Measurements from ENCODE around the gene DEDD2. TPM values are rescaled to one million over a fixed set of nuclear protein-coding genes. Genes with fewer than 3 reads are reported as not detected.

DEDD2 gene
- polyA plus RNA-seq, 5 donors, result 16.5 to 25.4 (median 21.5) TPM

DNA sequence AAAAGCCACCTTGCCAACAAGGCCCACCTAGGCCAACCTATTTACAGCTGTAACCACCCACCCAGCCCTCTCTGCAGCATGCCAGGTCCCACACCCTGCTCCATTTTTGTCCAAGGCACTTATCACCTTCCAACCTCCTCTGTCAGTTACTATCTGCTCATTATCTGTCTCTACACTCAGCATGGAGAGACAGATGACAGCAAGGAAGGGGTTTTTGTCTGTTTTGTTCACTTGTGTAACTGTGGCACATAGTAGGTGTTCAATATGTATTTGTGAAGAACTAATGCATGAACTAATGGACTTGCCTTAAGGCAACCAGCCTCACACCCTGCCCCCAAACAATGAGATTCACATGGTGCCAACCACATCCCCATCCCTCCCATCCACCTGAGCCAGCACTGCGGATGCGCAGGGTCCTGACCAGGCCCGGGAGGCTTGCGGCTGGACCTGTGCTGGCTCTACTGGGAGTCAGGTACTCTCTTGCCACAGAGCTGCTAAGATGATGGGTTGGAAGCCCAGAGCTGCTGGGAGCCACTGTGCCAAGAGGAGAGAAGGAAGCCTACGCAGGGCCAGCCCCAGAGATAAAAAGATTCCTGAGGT lies 17.3 kb downstream of the DEDD2 start:
- DNase-seq, result no peak

DNA sequence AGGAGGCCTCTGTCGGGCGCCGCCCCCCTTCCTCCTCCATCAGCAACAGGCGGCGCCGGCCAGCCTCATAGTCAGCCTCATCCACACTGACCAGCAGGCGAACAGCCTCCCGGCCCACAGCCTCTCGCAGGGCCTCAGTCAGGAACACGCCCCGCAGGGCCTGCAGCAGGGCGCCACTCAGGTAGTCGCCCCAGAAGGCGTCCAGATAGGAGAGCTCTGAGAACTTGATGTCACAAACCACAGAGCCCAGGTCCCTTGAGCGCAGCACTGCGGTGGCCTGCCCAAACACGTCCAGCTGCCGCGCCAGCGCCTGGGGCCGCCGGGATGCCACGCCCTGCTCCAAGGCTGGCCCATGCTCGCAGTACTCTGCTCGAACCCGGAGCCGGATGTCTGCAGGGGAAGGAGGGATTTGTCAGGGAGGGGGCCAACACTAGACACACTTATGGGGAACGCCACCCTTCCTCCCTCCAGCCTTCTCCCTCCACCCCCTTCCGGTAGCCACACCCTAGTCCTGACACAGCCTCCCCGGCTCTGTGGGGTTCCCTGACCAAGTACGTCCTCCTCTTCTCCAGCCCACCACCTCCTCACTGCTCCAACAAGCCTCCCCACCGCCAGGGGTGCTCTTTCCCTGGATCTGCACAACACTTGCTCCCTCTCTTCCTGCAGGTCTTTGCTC lies 17.9 kb downstream of the DEDD2 start:
- no peak for DNase-seq

DNA sequence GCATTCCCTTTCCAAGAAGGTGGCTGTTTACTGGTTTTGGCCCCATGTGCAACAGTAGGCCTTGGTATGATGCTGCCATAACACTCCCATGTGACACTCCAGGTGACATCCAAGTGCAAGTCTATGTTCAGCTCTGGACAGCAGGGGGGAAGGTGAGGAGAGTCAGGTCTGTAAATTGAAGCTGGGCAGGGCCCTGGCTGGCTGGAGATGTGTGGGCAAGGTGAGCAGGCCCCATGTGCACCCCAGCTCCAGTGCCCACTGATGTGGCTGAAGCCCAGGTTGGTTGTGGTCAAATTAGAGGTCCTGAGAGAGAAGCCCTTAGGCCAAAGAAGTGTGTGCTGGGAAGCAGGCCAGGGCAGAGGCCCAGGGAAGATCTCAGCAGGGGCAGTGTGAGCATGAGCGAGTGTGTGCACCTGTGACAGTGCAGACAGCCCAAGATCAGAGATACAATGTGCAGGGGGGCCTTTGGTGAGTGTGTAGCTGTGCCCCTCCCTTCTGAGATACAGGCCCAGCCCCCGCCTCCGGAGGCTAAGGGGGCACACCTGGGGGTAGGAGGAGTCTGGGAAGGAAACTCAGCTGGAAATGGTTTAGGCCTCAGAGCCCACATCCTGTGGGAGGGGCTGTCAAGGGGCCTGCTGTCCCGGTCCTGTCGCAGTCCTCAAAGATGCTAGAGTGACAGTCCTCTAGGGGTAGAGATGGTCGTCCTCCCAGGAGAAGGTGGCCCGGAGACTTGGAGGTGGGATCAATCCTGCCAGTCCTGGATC lies 18.6 kb downstream of the DEDD2 start:
- DNase-seq, result no peak

DNA sequence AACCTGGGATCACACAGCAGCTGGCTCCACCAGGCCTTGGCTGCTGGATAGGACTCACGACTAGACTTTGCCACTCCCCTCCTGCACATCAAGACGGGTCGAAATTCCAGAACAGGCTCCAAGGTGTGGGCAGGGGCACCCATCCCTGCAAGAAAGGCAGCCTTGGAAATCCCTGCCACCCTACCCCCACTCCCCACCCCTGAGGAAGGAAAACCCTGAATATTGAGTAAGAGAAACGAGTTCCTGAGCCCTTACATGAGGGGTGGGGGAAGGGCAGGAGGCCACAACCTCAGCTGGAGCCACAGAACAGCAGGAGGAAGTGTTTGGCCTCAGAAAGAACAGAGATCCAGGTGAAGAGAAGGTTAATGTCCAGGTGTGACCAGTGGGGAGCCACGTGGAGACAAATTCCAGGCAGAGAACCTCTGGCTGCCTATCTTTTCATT lies 20.1 kb downstream of the DEDD2 start:
- DNase-seq, result no peak

DNA sequence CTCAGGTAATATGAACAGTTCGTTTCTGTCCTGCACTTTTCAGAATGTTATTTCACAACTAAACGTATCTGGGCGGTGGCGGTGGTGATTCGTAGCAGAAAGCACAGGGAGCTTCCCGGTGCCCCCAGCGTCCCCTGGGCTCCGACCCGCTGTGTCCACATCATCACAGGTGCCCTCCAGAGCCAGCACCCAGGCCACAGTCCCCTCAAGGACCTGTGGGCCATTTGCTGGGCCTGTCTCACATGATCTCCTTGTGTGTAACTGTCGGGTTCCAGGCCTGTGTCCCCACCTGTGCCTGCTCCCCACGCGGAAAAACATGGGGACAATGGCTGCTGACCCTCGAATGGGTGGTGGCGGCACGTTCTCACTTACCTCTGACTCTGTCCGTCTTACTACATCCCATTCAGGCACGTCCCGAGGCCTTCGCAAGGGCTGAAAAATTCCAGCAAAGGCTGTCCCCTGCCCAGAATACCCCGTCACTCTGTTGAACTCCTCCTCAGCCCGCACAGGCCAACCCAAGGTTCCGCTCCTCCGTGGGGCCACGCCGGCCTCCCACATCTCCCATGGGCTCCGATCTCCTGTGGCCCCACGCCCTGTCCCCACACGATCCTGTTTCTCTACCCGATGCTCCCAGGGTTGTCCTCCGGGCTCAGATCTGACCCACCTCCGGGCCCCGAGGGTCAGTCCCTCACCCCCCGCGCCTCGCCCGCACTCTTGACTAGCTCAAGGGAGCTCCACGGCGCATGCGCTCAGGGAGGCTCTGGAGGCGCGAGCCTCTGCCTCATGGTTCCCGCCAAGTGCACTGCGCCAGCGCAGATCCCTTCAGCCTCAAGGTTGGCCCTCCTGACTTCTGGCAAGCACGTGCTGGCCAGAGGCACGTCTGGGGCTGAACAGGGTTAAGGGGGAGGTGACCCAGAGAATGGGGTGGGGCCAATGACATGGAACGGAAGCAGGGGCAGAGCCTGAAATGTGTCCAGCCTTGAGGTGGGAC lies 21.2 kb downstream of the DEDD2 start:
- no peak for DNase-seq

DNA sequence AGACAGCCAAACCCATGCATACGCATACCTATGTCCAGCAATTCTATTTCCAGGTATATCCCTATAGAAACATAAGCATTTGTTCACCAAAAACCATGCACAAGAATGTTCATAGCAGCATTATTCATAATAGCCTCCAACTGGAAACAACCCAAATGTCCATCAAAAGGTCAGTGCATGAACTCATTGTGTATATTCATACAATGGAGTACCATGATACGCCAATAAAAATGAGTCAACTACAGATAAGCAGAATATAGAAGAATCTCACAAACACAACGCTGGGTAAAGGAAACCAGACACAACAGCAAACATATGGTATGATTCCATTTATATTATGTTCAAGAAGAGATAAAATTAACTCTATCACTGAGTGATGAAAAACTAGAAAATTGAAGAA lies 23.8 kb downstream of the DEDD2 start:
- DNase-seq, result no peak

DNA sequence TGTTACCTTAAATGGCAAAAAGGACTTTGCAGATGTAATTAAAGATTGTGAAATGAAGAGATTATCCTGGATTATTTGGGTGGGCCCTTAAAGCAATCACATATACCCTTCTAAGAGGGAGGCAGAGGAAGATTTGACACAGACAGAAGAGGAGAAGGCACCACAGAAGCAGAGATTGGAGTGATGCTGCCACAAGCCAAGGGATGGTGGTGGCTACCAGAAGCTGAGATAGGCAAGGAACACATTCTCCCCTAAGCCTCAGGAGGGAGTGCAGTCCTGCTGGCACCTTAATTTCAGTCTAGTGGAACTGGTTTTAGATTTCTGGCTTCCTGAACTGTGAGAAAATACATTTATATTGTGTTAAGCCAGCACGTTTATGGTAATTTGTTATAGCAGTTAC lies 24.2 kb downstream of the DEDD2 start:
- no peak for DNase-seq

DNA sequence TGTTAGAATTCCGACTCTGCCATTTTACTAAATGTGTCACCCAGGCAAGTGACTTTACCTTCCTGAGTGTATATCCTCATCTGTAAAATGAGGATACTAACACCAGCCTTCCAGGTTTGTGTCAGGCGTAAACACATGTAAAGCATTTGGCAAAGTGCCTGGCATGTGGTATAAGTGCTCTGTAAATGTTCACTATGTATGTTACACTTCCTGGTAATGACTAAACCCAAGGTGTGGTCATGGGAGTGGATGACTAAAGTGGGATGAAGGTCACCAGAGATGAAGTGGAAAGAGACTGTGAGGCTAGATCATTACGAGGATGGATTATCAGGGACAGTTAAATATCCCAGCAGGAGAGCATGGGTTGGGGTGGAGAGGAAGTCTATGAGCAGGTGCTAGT lies 25.6 kb downstream of the DEDD2 start:
- no peak for DNase-seq

DNA sequence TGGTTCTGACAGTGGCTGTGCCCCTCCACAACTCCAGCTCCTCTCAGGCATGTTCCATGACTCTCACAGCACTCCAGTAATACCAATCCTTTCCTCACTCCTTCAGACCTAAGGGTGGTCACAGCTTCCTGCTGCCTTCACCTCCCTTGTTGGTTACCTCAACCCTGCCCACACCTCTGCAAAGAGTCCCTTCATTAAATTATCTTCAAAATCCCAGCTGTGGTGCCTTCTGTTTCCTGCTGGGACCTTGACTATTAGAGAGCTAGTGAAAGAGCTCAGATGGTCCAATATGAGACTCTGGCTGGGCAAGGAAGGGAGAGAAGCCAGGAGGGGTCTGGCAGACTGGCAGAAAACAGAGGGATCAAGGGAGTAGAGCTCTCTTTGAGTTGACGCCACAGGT lies 26.1 kb downstream of the DEDD2 start:
- no peak for DNase-seq

DNA sequence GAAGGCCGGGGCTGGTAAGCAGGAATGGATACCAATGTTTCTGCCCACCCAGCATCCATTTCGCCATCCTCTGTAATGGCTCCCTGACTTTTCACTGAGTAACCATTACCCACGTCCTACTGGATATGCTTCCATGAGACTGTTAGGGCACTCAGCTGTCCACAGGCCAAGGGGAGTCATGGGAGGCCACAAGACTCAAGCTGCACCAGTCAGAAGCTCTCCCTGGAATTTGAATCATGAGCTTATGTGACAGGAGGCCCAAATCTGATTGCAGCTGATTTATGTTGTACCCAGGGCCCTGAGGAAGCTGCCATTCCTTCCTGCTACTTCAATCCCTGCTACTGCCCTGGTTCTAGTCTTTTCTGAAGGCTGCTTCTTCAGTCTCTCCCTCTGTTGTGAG lies 28.3 kb downstream of the DEDD2 start:
- DNase-seq, result no peak

DNA sequence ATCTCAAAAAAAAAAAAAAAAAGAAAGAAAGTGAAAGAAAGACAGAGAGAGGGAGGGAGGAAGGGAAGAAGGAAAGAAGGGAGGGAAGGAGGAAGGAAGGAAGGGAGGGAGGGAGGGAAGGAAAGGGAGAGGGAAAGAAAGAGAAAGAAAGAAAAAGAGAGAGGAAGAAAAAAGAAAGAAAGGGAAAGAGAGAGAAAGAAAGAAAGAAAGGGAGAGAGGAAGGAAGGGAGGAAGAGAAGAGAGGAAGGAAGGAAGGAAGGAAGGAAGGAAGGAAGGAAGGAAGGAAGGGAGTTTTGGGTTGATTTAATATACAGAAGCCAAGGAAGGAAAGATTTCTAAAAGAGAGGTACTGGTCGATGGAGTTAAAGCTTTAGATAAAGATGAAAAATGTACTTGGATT lies 28.8 kb downstream of the DEDD2 start:
- DNase-seq, result no peak

DNA sequence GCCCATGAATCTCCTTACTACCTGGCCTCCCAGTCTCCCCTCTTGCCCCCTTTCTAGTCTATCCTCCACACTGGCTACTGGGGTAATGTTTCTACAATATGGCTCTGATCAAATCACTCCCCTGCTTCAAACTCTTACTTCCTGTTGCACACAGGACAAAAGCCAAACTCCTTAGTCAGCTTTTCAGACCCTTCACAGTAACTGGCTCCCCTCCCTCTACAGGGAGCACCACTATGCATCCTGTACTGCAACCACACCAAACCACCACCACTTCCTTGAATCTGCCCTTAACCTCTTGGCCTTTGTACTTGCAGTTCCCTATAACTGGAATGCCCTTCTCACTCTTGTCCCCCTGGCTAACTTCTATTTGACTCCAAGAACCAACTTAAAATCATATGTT lies 32.2 kb downstream of the DEDD2 start:
- DNase-seq, result no peak

DNA sequence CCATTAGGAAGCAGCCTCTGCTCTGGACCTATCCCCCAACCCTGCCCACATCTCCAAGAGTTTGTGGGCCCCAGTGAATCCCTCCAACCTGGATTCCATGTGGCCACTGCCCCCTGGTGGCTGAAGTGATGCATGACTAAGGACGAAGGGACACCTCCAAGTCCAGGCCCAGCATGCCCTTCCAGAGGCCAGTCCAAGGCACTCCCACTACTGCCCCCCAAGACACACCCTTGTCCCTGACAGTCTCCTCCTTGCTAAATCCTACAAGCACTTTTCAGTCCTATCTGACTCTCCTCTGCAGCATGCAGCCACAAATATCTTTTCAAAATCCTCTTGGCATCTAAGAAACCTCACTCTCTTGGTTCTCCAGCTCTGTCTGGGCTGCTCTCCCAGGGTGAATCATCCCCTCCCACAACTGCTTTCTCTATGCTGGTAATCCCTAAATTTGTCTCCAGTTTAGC lies 33.0 kb downstream of the DEDD2 start:
- DNase-seq, result peak in 1 of 2 donors; percentile 32

DNA sequence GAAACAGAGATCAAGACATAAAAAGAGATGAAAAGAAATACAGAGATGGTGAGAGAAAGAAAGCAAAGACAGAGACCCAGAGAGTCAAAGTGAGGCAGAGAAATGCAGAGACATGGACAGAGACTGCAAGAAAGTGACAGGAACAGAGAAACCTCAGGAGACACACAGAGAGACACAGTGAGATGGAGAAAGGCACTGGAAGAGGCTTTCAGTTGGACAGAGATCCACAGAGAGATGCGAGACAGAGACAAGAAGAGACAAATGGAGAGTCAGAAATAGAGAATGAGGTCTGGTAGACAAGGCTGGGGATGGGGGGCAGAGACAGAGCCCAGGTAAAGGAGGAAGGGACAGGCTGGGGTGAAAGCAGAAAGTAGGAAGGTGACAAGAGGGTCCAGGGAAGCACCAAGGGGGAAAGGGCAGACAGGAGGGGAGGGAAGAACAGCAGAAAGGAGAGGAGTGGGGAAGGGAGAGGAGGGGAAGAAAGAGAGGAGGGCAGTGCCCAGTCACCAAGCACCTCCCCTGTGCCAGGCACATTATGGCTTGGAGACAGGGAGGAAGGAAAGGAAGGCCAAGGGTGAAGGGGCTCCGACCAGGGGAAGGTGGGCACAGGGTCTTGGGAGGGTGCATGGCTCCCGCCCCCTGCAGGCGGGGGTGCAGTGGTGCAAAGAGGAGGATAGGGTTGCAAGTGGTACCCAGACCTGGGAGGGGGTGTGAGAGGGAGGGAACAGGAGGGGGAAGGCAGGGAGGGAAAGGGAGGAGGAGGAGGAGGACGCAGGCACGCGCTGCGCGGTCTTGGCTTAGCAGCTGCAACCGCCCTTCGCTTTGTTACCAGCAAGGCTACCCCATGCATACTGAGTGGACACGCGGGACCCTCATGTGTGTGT lies 38.4 kb downstream of the DEDD2 start:
- DNase-seq, result no peak

DNA sequence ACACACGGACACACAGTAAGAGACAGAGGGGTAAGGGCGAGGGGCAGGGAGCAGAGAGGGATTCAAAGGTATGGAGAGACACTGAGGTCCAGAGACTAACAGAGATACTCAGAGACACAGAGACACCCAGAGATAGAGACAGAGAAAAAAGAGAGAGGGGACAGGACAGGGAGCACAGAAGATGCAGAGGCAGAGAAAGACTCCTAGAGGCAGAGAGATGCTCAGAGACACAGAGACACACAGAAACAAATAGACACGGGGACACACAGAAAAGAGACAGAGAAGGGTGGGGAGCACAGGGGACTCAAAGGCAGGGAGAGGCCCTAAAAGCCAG lies 39.8 kb downstream of the DEDD2 start:
- no peak for DNase-seq

DNA sequence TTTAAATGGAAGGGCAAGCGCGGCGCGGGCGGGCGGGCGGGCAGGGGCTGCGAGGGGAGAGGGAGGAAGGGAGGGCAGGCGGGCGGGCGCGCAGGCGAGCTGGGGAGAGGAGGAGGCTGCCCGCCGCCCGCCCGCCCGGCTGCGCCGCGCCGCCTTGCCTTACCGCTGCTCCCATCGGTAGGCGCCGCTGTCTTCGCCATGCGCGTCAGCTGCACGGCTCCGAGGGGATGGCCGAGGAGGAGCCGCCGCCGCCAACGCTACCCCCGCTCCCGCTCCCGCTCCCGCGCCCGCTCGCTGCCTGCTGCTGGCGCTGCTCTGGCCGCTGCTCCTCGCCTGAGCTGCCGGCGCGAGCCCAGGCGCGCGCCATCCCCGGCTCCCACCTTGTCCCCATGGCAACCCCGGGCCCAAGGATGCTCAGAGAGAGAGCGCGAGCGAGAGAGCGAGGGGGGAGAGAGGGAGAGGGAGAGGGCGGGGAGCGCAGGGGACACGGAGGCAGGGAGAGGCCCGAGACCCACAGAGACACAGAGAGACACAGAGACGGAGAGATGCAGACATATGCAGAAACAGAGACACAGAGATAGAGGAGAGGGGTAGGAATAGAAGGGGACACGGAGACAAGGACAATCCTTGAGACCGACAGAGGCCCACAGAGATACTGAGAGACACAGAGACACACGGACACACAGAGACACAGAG lies 40.3 kb downstream of the DEDD2 start:
- DNase-seq, result peak; percentile 54 to 55

DNA sequence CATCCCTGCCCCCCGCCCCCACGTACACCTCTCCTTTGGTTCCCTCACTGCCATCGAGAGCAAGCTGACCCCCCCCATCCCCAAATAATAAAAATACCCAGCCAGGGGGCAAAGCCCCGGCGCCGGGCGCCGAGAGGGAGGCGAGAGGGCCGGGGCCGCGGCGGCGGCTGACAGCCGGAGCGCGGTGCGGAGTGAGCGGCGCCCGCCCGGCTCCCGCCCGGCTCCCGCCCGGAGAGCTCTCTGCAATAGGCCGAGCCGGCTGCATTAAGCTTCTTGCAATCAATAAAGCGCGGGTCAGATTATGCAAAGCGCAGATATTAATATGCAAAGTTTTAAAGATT lies 40.9 kb downstream of the DEDD2 start:
- DNase-seq, result no peak

DNA sequence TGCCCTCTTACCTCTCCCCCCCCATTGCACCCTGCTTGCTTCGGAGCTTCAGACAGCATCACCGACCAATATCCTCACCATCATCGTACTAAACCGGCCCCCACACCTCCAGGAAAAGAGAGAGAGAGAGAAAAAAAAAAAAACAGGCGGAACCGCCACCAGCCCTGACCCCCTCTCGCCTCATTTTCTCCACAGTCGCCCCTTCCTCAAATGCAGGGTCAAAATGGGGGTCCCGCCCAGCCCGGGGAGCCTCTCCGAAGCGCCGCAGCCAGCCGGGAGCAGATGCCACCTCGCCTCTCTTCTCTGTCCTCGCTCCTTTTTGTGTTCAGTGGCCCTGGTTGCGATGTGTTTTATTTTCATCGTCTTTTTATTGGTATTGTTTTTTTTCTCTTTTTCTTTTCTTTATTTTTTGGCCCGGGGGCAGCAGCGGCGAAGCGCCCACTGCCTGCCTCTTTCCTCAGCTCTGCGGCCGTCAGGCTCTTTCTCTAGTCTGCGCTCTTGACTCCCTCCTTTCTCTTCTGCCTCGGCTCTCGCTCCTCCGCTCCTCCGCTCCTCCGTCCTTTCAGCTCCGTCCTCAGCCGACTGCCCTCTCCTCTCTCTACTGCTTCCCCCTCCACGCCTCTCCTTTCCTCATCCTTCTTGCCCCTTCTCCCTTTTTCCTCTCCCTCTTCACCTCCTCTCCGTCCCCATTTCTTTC lies 41.4 kb downstream of the DEDD2 start:
- no peak for DNase-seq

DNA sequence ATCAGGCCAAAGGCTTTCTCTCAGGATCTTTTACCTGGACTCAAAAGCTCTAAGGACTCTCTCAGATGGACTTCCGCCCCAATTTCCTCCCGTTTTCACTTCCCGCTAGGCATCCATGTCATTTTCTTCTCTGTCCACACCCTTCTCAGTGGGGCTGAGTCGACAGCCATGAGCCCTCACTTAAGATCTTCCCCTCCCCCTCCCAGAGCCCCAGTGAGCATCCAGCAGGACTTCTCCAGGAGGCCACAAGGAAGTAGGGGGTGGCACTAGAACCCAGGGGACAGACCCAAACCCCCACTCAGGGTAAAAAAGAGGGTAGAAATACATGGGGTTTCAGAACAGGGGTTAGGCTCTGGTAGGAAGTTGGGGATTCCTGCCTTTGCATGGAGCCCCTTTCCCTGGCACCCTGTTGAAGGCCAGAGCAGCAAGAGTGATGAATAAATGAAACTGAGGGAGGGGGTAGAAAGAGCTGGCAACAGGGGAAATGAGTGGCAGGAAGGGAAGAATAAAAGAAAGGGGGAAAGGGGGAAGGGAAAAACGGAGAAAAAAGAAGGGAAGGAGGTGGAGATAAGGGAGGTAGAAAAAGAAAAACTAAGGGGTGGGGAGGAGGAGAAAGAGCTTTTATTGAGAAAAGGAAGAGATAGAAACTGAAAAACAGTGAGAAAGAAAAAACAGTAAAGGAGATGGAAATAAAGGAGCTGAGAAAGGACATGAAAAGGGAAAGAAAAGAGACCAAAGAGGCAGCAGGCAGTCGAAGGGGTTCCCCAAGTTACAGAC lies 42.3 kb downstream of the DEDD2 start:
- DNase-seq, result no peak

Measured in right lung (tissue), 5 donors.